ENCODE data around the gene PRPF6. TPM values are rescaled to one million over a fixed set of nuclear protein-coding genes. Genes with fewer than 3 reads are reported as not detected.

The PRPF6 gene
- total and polyA plus RNA-seq, 2 of the 13 experiments (the other 11 are each of a cell fraction or from before 2014, with no cell fraction given), result 63.7 to 101 TPM

GRCh38 chr20:64062596-64063388 is 81.9 kb downstream of the PRPF6 start, which contains the start of gene TCEA2 (continued):
- TF ChIP-seq ZHX2 (IDR thresholded peaks at IDR 0.05; ENCODE audit: low read depth) (peak; percentile 84), ZHX2 (CRISPR knock-in tag; IDR thresholded peaks at IDR 0.05; ENCODE audit: borderline replicate concordance) (no peak; the same call in 1 of the 2 replicates), ZNF205 (CRISPR knock-in tag; IDR thresholded peaks at IDR 0.05) (peak; percentile 84), TRIM24 (CRISPR knock-in tag; IDR thresholded peaks at IDR 0.05) (no peak), ZNF605 (CRISPR knock-in tag; IDR thresholded peaks at IDR 0.05) (peak; percentile 82), ARID4A (CRISPR knock-in tag; IDR thresholded peaks at IDR 0.05; ENCODE audit: borderline replicate concordance) (peak; percentile 89; the same call in 1 of the 2 replicates), TAF1 (CRISPR knock-in tag; IDR thresholded peaks at IDR 0.05) (peak; percentile 87), NFKBIZ (CRISPR knock-in tag; IDR thresholded peaks at IDR 0.05) (no peak; the same call in none of the 2 replicates), HIVEP1 (CRISPR knock-in tag; IDR thresholded peaks at IDR 0.05) (peak; percentile 95), TBX3 (IDR thresholded peaks at IDR 0.05; ENCODE audit: borderline replicate concordance) (no peak), ZNF44 (CRISPR knock-in tag; IDR thresholded peaks at IDR 0.05) (peak; percentile 98), ZNF274 (CRISPR knock-in tag; IDR thresholded peaks at IDR 0.05) (peak; percentile 98), TP53 (CRISPR knock-in tag; conservative IDR thresholded peaks at IDR 0.05) (peak; percentile 58; the same call in 1 of the 2 replicates), ATM (IDR thresholded peaks at IDR 0.05; ENCODE audit: borderline replicate concordance) (no peak), ZNF251 (CRISPR knock-in tag; IDR thresholded peaks at IDR 0.05) (no peak), ZNF264 (CRISPR knock-in tag; IDR thresholded peaks at IDR 0.05) (peak; percentile 88), CEBPB (IDR thresholded peaks at IDR 0.05; ENCODE audit: borderline replicate concordance, low read depth, low read length) (no peak), DMAP1 (CRISPR knock-in tag; IDR thresholded peaks at IDR 0.05) (peak; percentile 83), SP5 (CRISPR knock-in tag; IDR thresholded peaks at IDR 0.05; ENCODE audit: borderline replicate concordance, low read depth) (peak; percentile 66; the same call in 1 of the 2 replicates), MLLT10 (CRISPR knock-in tag; IDR thresholded peaks at IDR 0.05) (no peak), CENPBD1 (CRISPR knock-in tag; IDR thresholded peaks at IDR 0.05; ENCODE audit: borderline replicate concordance, low read depth) (no peak; the same call in 1 of the 2 replicates)

Measured in HepG2 (cell line).